ENCODE data around the gene CCPG1.
"Not testable (repeated sequence)": the region's sequence is repeated elsewhere in the genome, so short reads cannot be mapped to it uniquely, and the experiment has no call there.

The CCPG1 gene

GRCh38 chr15:55400050-55400449, 8.1 kb downstream of the CCPG1 start:
- not testable (repeated sequence) for H4K8ac ChIP-seq (ENCODE audit: low read depth, low read length); H3K4me3 ChIP-seq (ENCODE audit: low read length in 2 of 2); H3K14ac ChIP-seq (ENCODE audit: low read length); H3K4ac ChIP-seq (ENCODE audit: low read length); DNase-seq (ENCODE audit: low spot score); H3K27me3 ChIP-seq (ENCODE audit: control insufficient read depth in 3 of 3, insufficient read depth in 3 of 3, low read depth in 1 of 3, low read length in 3 of 3); H3K9me3 ChIP-seq (replicated peaks in 1 of 2; ENCODE audit: control insufficient read depth in 2 of 2, insufficient read depth in 1 of 2, low read depth in 1 of 2, low read length in 2 of 2); H2AK5ac ChIP-seq (ENCODE audit: low read depth, low read length); H3K4me1 ChIP-seq (ENCODE audit: control insufficient read depth in 2 of 2, insufficient read depth in 1 of 2, low read depth in 1 of 2, low read length in 2 of 2); H3K18ac ChIP-seq (ENCODE audit: low read length); H2BK120ac ChIP-seq (ENCODE audit: low read depth, low read length); H3K79me1 ChIP-seq (ENCODE audit: low read depth, low read length); H3K36me3 ChIP-seq (replicated peaks in 1 of 2; ENCODE audit: control insufficient read depth in 2 of 2, insufficient read depth in 2 of 2, low read length in 2 of 2); H2BK5ac ChIP-seq (ENCODE audit: low read length); H2BK12ac ChIP-seq (ENCODE audit: low read length); H3K27ac ChIP-seq (replicated peaks; ENCODE audit: low read length); H3K23ac ChIP-seq (ENCODE audit: low read depth, low read length, poor library complexity); H3K4me2 ChIP-seq (ENCODE audit: insufficient read depth, low read length, poor library complexity, severe bottlenecking); H3K9ac ChIP-seq (ENCODE audit: low read depth, low read length, poor library complexity); H2BK15ac ChIP-seq (ENCODE audit: low read length); H2AFZ ChIP-seq (ENCODE audit: low read length); H4K91ac ChIP-seq (ENCODE audit: low read depth, low read length, poor library complexity)
- WGBS, 2 donors (ENCODE audit: extremely low coverage in 2 of 2, insufficient read length in 2 of 2, insufficient replicate concordance in 1 of 2): no CpG with 5 or more reads among the region's 8 CpGs

- Histone ChIP-seq H2AK5ac (ENCODE audit: low read depth, low read length) (no peak overlapping the region), H3K18ac (ENCODE audit: low read length) (no peak overlapping the region), H2AFZ (ENCODE audit: low read length) (no peak overlapping the region), H3K27ac (replicated peaks; ENCODE audit: low read length) (no peak overlapping the region), H3K79me1 (ENCODE audit: low read depth, low read length) (no peaks in the 10 kb centered on the region), H3K4ac (ENCODE audit: low read length) (no peak overlapping the region), H2BK15ac (ENCODE audit: low read length) (no peak overlapping the region), H3K9ac (ENCODE audit: low read depth, low read length, poor library complexity) (no peak overlapping the region), H4K8ac (ENCODE audit: low read depth, low read length) (no peak overlapping the region), H4K91ac (ENCODE audit: low read depth, low read length, poor library complexity) (no peak overlapping the region), H3K23ac (ENCODE audit: low read depth, low read length, poor library complexity) (no peak overlapping the region), H3K4me3 (ENCODE audit: low read length in 2 of 2) (no peak overlapping the region), H2BK120ac (ENCODE audit: low read depth, low read length) (no peak overlapping the region), H3K36me3 (replicated peaks in 1 of 2; ENCODE audit: control insufficient read depth in 2 of 2, insufficient read depth in 2 of 2, low read length in 2 of 2) (no peaks in the 10 kb centered on the region), H3K27me3 (ENCODE audit: control insufficient read depth in 3 of 3, insufficient read depth in 3 of 3, low read depth in 1 of 3, low read length in 3 of 3) (no peaks in the 10 kb centered on the region), H3K4me1 (ENCODE audit: control insufficient read depth in 2 of 2, insufficient read depth in 1 of 2, low read depth in 1 of 2, low read length in 2 of 2) (no peaks in the 10 kb centered on the region), H2BK12ac (ENCODE audit: low read length) (no peak overlapping the region), H3K4me2 (ENCODE audit: insufficient read depth, low read length, poor library complexity, severe bottlenecking) (no peak overlapping the region), H3K14ac (ENCODE audit: low read length) (no peak overlapping the region), H3K9me3 (replicated peaks in 1 of 2; ENCODE audit: control insufficient read depth in 2 of 2, insufficient read depth in 1 of 2, low read depth in 1 of 2, low read length in 2 of 2) (peaks cover 0 to 10% of the 10 kb centered on the region in 2 donors), H2BK5ac (ENCODE audit: low read length) (no peak overlapping the region)
- DNase-seq (ENCODE audit: low spot score): no peak
- WGBS, 2 donors (ENCODE audit: extremely low coverage in 2 of 2, insufficient read length in 2 of 2, insufficient replicate concordance in 1 of 2): no CpG with 5 or more reads among the region's 5 CpGs
Observed at GRCh38 chr15:55398243-55398642, 9.9 kb downstream of the CCPG1 start.

GRCh38 chr15:55394694-55395093, 13.5 kb downstream of the CCPG1 start:
- Histone ChIP-seq H3K4me3 (ENCODE audit: low read length in 2 of 2) (no peak overlapping the region), H3K9ac (ENCODE audit: low read depth, low read length, poor library complexity) (no peak overlapping the region), H3K4me1 (ENCODE audit: control insufficient read depth in 2 of 2, insufficient read depth in 1 of 2, low read depth in 1 of 2, low read length in 2 of 2) (no peaks in the 10 kb centered on the region), H3K18ac (ENCODE audit: low read length) (no peak overlapping the region), H3K4me2 (ENCODE audit: insufficient read depth, low read length, poor library complexity, severe bottlenecking) (no peak overlapping the region), H2BK120ac (ENCODE audit: low read depth, low read length) (no peak overlapping the region), H3K36me3 (replicated peaks in 1 of 2; ENCODE audit: control insufficient read depth in 2 of 2, insufficient read depth in 2 of 2, low read length in 2 of 2) (no peaks in the 10 kb centered on the region), H3K14ac (ENCODE audit: low read length) (no peak overlapping the region), H3K27me3 (ENCODE audit: control insufficient read depth in 3 of 3, insufficient read depth in 3 of 3, low read depth in 1 of 3, low read length in 3 of 3) (no peaks in the 10 kb centered on the region), H3K9me3 (replicated peaks in 1 of 2; ENCODE audit: control insufficient read depth in 2 of 2, insufficient read depth in 1 of 2, low read depth in 1 of 2, low read length in 2 of 2) (peaks cover 0 to 10% of the 10 kb centered on the region in 2 donors), H4K91ac (ENCODE audit: low read depth, low read length, poor library complexity) (no peak overlapping the region), H2BK15ac (ENCODE audit: low read length) (no peak overlapping the region), H3K23ac (ENCODE audit: low read depth, low read length, poor library complexity) (no peak overlapping the region), H3K27ac (replicated peaks; ENCODE audit: low read length) (no peak overlapping the region), H2AK5ac (ENCODE audit: low read depth, low read length) (no peak overlapping the region), H2BK12ac (ENCODE audit: low read length) (no peak overlapping the region), H2BK5ac (ENCODE audit: low read length) (no peak overlapping the region), H3K4ac (ENCODE audit: low read length) (no peak overlapping the region), H3K79me1 (ENCODE audit: low read depth, low read length) (no peaks in the 10 kb centered on the region), H4K8ac (ENCODE audit: low read depth, low read length) (no peak overlapping the region), H2AFZ (ENCODE audit: low read length) (no peak overlapping the region)
- no peak for DNase-seq (ENCODE audit: low spot score)
- WGBS, 2 donors (ENCODE audit: extremely low coverage in 2 of 2, insufficient read length in 2 of 2, insufficient replicate concordance in 1 of 2): no CpG with 5 or more reads among the region's 1 CpG

GRCh38 chr15:55389264-55389607, 18.9 kb downstream of the CCPG1 start:
- H2AFZ ChIP-seq (ENCODE audit: low read length): no peak overlapping the region
- H2BK15ac ChIP-seq (ENCODE audit: low read length): no peak overlapping the region
- H3K23ac ChIP-seq (ENCODE audit: low read depth, low read length, poor library complexity): no peak overlapping the region
- H3K18ac ChIP-seq (ENCODE audit: low read length): no peak overlapping the region
- H2AK5ac ChIP-seq (ENCODE audit: low read depth, low read length): no peak overlapping the region
- H3K4me3 ChIP-seq (ENCODE audit: low read length in 2 of 2): no peak overlapping the region
- H3K4me1 ChIP-seq (ENCODE audit: control insufficient read depth in 2 of 2, insufficient read depth in 1 of 2, low read depth in 1 of 2, low read length in 2 of 2): no peaks in the 10 kb centered on the region
- H3K14ac ChIP-seq (ENCODE audit: low read length): no peak overlapping the region
- no peak overlapping the region for H3K27ac ChIP-seq (replicated peaks; ENCODE audit: low read length)
- H4K8ac ChIP-seq (ENCODE audit: low read depth, low read length): no peak overlapping the region
- no peak overlapping the region for H3K4me2 ChIP-seq (ENCODE audit: insufficient read depth, low read length, poor library complexity, severe bottlenecking)
- no peak overlapping the region for H2BK120ac ChIP-seq (ENCODE audit: low read depth, low read length)
- no peak for DNase-seq (ENCODE audit: low spot score)
- no peak overlapping the region for H2BK5ac ChIP-seq (ENCODE audit: low read length)
- H3K27me3 ChIP-seq (ENCODE audit: control insufficient read depth in 3 of 3, insufficient read depth in 3 of 3, low read depth in 1 of 3, low read length in 3 of 3): no peaks in the 10 kb centered on the region
- H2BK12ac ChIP-seq (ENCODE audit: low read length): no peak overlapping the region
- no peaks in the 10 kb centered on the region for H3K79me1 ChIP-seq (ENCODE audit: low read depth, low read length)
- no peak overlapping the region for H3K9ac ChIP-seq (ENCODE audit: low read depth, low read length, poor library complexity)
- no peaks in the 10 kb centered on the region for H3K36me3 ChIP-seq (replicated peaks in 1 of 2; ENCODE audit: control insufficient read depth in 2 of 2, insufficient read depth in 2 of 2, low read length in 2 of 2)
- no peak overlapping the region for H3K4ac ChIP-seq (ENCODE audit: low read length)
- no peak overlapping the region for H4K91ac ChIP-seq (ENCODE audit: low read depth, low read length, poor library complexity)
- no peaks in the 10 kb centered on the region for H3K9me3 ChIP-seq (replicated peaks in 1 of 2; ENCODE audit: control insufficient read depth in 2 of 2, insufficient read depth in 1 of 2, low read depth in 1 of 2, low read length in 2 of 2)
